ENCODE data around the gene ZNF768.

Gene ZNF768

DNA sequence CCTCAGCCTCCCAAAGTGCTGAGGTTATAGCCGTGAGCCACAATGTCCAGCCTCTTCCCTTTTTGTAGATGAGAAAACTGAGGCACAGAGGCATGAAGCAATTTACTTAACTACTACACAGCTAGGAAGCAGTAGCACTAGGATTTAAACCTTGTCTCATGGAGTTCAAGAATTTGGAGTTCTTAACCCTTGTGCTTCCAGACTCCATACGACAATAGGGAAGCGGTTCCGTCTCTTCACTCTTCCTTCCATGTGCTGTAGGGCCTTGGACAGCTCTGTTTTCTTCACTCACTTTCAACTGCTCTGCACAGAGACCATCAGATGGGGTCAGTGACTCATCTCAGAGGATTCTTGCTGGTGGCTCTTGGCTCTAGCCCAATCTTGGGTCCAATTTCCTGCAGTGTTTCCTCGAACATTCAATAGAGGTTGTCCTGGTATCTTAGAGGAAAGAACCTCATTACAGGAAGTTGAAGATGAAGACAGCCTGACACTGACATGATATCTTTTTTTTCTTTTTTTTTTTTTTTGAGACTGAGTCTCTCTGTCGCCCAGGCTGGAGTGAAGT is 34.5 kb downstream of the ZNF768 start:
- TF ChIP-seq CTCF (IDR thresholded peaks at IDR 0.05; ENCODE audit: insufficient read depth, low read depth, low read length, missing control alignments), result no peak
- DNase-seq (ENCODE audit: low read depth), result peak; percentile 67
- H3K4me3 ChIP-seq (ENCODE audit: low read length), result no peak overlapping the region

DNA sequence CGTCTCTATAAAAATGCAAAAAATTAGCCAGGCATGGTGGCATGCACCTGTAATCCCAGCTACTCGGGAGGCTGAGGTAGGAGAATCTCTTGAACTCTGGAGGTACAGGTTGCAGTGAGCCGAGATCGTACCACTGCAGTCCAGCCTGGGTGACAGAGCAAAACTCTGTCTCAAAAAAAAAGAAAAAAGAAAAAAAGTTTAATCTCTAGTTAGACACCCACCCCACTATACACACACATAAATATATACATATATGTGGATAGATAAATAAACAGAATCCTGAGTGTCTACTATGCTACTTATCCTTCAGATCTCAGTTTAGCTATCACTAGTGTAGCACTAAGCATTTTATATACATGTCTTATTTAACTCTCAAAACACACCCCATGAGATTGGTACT is 35.1 kb downstream of the ZNF768 start:
- H3K4me3 ChIP-seq (ENCODE audit: low read length), result no peak overlapping the region
- TF ChIP-seq CTCF (IDR thresholded peaks at IDR 0.05; ENCODE audit: insufficient read depth, low read depth, low read length, missing control alignments), result no peak
- DNase-seq (ENCODE audit: low read depth), result no peak

- H3K4me3 ChIP-seq (ENCODE audit: low read length), result no peak overlapping the region
- peak; percentile 98 for DNase-seq (ENCODE audit: low read depth)
- TF ChIP-seq CTCF (IDR thresholded peaks at IDR 0.05; ENCODE audit: insufficient read depth, low read depth, low read length, missing control alignments), result no peak
These were observed 36.2 kb downstream of the ZNF768 start for GRCh38 chr16:30490210-30490609.

DNA sequence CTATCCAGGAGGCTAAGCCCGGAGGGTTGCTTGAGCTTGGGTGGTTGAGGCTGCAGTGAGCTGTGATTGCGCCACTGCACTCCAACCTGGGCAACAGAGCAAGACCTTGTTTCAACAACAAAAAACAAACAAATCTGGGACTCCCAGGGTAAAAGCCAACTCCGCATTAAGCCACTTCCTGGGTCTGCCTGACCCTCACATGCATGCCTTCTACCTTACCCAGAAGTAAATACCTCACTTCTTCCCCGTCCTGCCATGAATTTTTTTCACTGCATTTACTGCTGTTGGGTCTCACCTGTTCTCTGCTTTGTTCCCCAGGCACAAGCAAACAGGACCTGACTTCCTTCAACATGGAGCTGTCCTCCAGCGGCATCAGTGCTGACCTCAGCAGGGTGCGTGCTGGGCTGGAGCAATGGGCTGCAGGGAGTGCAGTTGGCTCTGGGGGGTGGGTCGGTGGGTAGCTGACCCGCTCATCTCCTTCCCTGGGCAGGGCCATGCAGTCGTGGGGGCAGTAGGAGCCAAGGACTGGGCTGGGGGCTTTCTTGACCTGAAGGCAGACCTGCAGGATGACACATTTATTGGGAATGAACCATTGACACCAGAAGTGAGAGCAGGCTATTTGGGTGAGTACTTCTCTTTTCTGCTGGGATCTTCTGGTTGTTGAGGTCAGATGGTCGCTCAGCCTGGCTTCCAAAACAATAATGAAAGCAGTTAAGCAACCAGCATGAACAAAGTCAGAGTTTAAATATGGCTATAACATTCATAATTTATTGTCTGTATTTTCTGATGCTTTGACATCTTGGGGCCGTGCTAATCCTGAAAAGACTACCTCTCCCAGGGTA is 37.4 kb downstream of the ZNF768 start:
- no peak for DNase-seq (ENCODE audit: low read depth)
- no peak overlapping the region for H3K4me3 ChIP-seq (ENCODE audit: low read length)
- TF ChIP-seq CTCF (IDR thresholded peaks at IDR 0.05; ENCODE audit: insufficient read depth, low read depth, low read length, missing control alignments), result no peak

DNA sequence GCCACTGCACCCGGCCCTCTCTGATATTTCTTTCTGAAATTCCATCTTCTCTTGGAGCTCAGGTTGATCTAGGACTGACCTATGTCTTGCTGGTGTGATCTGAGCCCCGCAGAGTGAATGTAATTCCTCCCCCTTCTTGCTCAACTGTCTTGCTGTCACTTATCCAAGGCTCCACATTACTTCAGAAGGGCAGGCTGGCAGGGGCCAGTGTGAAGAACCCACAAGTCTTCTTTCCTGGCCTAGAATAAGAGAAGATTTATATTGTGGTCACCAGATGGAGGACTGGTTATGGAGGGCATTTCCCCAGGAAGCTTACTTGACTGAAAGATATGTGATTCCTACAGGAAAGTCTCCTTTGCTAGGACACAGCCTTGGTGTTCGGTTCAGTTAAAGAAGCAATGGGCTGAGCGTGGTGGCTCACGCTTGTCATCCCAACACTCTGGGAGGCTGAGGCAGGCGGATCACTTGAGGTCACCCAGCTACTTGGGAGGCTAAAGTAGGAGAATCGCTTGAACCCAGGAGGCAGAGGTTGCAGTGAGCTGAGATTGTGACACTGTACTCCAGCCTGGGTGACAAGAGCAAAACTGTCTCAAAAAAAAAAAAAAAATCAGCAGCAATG is 40.4 kb downstream of the ZNF768 start:
- DNase-seq (ENCODE audit: low read depth), result no peak
- H3K4me3 ChIP-seq (ENCODE audit: low read length), result no peak overlapping the region
- TF ChIP-seq CTCF (IDR thresholded peaks at IDR 0.05; ENCODE audit: insufficient read depth, low read depth, low read length, missing control alignments), result no peak

DNA sequence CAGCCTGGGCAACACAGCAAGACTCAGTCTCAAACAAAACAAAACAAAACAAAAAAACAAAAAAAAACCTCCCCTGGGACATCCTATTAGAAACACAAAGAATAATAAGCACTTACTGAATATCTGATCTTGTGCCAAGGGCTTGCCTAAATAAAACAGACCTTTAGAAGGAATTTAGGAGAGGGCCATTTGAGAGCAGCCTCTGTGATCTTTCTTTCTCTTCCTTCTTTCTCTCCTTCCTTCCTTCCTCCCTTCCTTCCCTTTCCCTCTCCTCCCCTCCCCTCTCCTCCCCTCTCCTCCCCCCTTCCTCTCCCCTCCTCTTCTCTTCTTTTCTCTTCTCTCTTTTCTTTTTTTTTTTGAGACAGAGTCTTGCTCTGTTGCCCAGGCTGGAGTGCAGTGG is 41.5 kb downstream of the ZNF768 start:
- DNase-seq (ENCODE audit: low read depth), result no peak
- H3K4me3 ChIP-seq (ENCODE audit: low read length), result no peak overlapping the region
- TF ChIP-seq CTCF (IDR thresholded peaks at IDR 0.05; ENCODE audit: insufficient read depth, low read depth, low read length, missing control alignments), result no peak

Data from epithelial cell of esophagus (primary cell).